HG03575 (cell line): ENCODE measurements around the gene WFS1.

Experiments
- ATAC-seq: cut with Tn5 transposase; IDR thresholded peaks from one replicate; pipeline ENCODE4 v1.9.1; 2021; ENCODE audit not compliant: unreplicated experiment, insufficient number of reproducible peaks, low FRiP score; ENCODE audit errors: extremely low read depth

Gene WFS1

GRCh38 chr4:6309777-6310176, 40.1 kb downstream of the WFS1 start:
- ATAC-seq, result no peak

GRCh38 chr4:6313216-6313615, 43.6 kb downstream of the WFS1 start:
- ATAC-seq, result no peak

GRCh38 chr4:6316461-6317003, 46.9 kb downstream of the WFS1 start:
- no peak for ATAC-seq

GRCh38 chr4:6318206-6318605, 48.6 kb downstream of the WFS1 start:
- no peak for ATAC-seq

- no peak for ATAC-seq
These were observed 50.0 kb downstream of the WFS1 start for GRCh38 chr4:6319530-6320150.

DNA sequence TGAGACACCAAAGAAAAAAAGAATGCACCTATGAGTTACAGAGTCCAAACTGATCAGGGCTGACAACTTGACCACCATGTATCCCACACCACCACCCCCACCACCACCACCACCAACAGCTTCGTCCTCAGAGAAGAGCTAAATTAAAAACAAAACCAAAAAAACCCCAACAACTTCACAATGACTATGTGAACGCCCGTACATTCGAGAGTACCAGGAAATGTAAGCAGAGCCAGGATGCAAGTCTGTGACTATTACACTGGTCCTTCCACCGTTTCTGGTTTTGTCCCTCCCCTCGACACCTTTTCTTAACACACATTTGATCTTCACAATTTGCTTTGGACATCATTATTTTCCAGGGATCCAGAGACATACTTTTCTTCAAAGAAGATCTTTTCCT, 51.0 kb downstream of the WFS1 start:
- ATAC-seq, result no peak

- ATAC-seq, result no peak
These were observed 51.7 kb downstream of the WFS1 start for GRCh38 chr4:6321361-6321760.

- ATAC-seq, result no peak
These were observed 52.6 kb downstream of the WFS1 start for GRCh38 chr4:6322067-6322760.

DNA sequence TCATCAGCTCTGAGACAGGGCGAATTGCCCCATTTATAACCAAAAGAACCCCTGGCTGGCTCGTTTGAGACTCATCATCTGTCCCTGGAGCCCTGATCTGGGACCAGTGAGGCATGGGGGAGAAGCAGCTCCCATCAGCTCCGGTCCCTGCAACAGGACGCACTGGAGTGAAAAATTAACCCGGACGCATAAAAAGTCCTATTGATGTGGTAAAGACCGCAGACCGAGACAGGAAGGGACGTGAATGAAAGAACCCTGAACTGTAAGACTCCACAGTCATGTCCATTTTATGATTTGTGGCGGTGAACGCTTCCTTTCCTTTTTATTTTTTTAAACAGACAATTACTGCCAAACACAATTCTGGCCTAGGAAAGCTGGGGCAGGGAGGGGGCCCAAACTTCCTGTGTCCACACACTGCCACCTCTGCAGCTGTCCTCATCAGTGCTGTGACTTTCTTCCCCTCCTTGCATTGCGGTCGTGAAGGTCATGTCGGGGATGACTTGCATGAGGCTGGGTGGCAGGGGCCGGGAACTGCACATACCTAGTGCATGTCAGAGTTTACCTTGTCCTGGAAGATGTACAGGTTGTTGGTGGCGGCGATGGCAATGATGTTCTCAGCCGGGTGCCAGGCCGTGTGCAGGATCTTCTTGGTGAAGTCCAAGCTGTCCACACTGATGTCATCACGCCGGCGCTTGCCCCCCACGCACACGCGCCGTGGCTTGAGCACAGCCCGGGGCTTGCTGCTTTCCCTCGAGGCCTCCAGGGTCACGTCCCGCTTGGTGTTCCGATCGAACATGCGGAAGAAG, 53.3 kb downstream of the WFS1 start:
- no peak for ATAC-seq

- no peak for ATAC-seq
These were observed 54.9 kb downstream of the WFS1 start for GRCh38 chr4:6324461-6324998.

DNA sequence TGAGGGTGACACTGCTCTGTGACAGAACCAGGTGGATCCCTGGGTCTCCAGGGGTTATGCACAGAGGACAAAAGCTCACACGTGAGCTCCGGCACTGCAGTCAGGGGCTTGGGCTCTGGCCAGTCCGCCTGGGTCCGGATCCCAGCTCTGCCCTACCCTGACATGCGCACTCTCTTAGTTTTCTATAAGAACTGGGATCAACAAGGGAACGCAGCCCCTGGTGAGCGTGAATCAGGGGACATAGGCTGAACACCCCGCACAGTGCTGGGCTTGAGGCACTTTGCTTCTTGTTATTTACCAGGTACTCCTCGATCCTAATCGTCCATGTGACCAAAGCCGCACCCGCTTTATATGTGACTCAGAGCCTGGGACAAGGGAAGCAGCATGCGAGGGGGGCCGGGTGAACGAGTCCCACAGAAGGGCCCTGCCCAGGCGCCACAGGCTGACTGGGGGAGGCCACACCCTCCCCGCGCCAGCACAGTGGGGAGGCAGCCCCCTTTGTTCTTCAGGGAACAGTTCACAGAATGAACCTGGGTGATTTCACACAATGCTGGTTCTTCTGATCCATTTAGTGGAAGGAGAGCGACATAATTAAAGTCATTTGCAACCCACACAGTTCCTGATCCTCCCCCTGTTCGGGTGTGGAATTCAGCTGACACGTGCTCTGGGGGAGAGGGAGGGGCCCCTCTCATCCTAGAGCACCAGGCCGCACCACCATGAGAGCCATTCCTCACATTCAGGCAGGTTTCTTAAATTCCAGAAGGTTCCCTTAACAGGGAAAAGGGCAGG, 55.5 kb downstream of the WFS1 start:
- no peak for ATAC-seq

- ATAC-seq, result no peak
These were observed 56.2 kb downstream of the WFS1 start for GRCh38 chr4:6325788-6326290.

GRCh38 chr4:6326312-6327060, 56.8 kb downstream of the WFS1 start:
- no peak for ATAC-seq

- no peak for ATAC-seq
These were observed 57.7 kb downstream of the WFS1 start for GRCh38 chr4:6327220-6327917.

GRCh38 chr4:6328526-6328925, 58.9 kb downstream of the WFS1 start:
- ATAC-seq, result no peak

DNA sequence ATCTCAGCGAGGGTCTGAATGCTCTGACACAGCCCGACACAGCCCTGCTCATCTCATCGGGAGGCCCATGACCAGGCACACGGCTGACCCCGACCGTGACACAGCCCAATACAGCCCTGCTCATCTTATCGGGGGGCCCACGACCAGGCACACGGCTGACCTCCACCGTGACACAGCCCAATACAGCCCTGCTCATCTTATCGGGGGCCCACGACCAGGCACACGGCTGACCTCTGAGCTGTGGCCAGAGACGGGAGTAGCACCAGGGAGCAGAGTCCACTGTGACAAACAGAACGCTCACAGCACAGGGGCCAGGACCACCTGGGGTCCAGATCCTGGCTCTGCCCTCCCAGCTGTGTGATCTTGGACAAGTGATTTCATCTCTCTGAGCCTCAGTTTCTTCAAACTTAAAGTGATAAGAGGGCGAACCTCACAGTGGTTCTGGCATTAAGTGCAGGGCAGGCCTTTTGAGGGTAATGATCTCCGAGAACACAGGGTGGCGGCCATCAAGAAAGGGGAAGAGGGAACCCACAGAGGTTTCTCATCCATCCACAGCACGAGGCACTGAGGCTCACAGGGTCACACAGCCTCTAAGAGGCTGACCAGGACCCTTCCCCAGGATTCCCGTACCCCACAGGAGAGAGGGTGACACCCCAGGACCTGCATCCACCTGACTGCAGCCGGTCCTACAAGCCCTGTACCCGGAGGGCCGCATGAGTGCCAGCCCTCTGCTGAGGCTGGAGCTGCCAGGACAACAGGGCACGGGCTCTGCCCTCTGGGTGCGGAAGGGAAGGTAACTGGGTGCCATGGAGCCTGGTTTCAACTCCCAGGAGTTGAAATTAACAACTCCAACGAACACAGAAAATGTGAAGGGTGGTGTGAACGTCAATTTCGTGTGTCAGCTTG, 60.1 kb downstream of the WFS1 start:
- no peak for ATAC-seq

GRCh38 chr4:6330384-6330767, 60.7 kb downstream of the WFS1 start:
- ATAC-seq, result no peak
